Transverse colon (tissue), 4 donors: ENCODE measurements around the gene ABCC1. TPM values are rescaled to one million over a fixed set of nuclear protein-coding genes. Genes with fewer than 3 reads are reported as not detected.

Experiments
- DNase-seq: peaks from one replicate; pipeline ENCODE4 v3.0.0-alpha.2; 2019
- H3K27ac ChIP-seq, 4 donors: fragments of 200-600 bp; sonication (generic); 2 replicates each; pipeline ENCODE4 v1.5.1; 2016 to 2018; ENCODE audit warnings: inconsistent platforms in 4 of 4
- H3K27me3 ChIP-seq: fragments of 200-600 bp; sonication (generic); 2 replicates; pipeline ENCODE4 v1.5.1; 2017; ENCODE audit warnings: inconsistent platforms
- H3K36me3 ChIP-seq, 4 donors: fragments of 200-600 bp; sonication (generic); 2 replicates each; pipeline ENCODE4 v1.5.1; 2017 to 2019; ENCODE audit warnings: inconsistent platforms in 4 of 4
- H3K4me1 ChIP-seq, 4 donors: fragments of 200-600 bp; sonication (generic); 2 replicates each; pipeline ENCODE4 v1.5.1; 2017 to 2020; ENCODE audit warnings: inconsistent platforms in 4 of 4
- H3K4me3 ChIP-seq, 4 donors: fragments of 200-600 bp; sonication (generic); 1 replicate in 1 of 4; 2 replicates in 3 of 4; pipeline versions ENCODE4 v1.5.1 to v1.6.1; 2017 to 2019; ENCODE audit warnings: inconsistent platforms in 4 of 4
- H3K9me3 ChIP-seq, 2 donors: fragments of 200-600 bp; sonication (generic); 2 replicates each; pipeline ENCODE4 v1.5.1; 2017 to 2019; ENCODE audit warnings: inconsistent platforms in 2 of 2
- CTCF ChIP-seq, 5 experiments: fragments of 200-600 bp in 3 of 5; fragments of 450-650 bp in 2 of 5; sonication (generic) in 3 of 5; IDR thresholded peaks; 1 replicate in 2 of 5; 2 replicates in 3 of 5; pipeline ENCODE4 v1.5.1; 2016 to 2017; ENCODE audit warnings: antibody characterized with exemption in 5 of 5, inconsistent platforms in 3 of 5, mild to moderate bottlenecking in 2 of 5, moderate library complexity in 1 of 5
- EP300 ChIP-seq: sonication (generic); formaldehyde crosslinking; IDR thresholded peaks from one replicate; pipeline ENCODE4 v1.6.1; 2017; ENCODE audit warnings: antibody characterized with exemption, low read depth
- POLR2A ChIP-seq: fragments of 450-650 bp; IDR thresholded peaks from one replicate; pipeline ENCODE4 v1.6.1; 2016; ENCODE audit warnings: antibody characterized with exemption, mild to moderate bottlenecking, moderate library complexity
- POLR2AphosphoS5 ChIP-seq, 3 donors: sonication (generic); formaldehyde crosslinking; IDR thresholded peaks; one replicate each; pipeline ENCODE4 v1.6.1; 2016; ENCODE audit warnings: antibody characterized with exemption in 3 of 3
- WGBS, 2 donors: methylation state at CpG; one replicate each; pipeline ENCODE4 v1.1.5; 2018; ENCODE audit warnings: low coverage in 1 of 2; 5-methylcytosine and 5-hydroxymethylcytosine counted together
- in situ Hi-C, 4 donors: fragments of 200-750 bp; cut with MboI; loops; one replicate each; pipeline versions ENCODE4 v1.15.0 to v1.15.1; 2017; ENCODE audit warnings: low sequenced_read_pairs in 3 of 4, low pct_ligation_motif_present in 1 of 4, low pct_unique_long_range_greater_than_20kb in 1 of 4
- intact Hi-C: fragments of 100-400 bp; cut with DNase I; formaldehyde crosslinking; loops from one replicate; pipeline ENCODE4 v1.15.1; 2023; ENCODE audit warnings: low total_unique reads
- total RNA-seq, 4 donors: library from RNA; depleted of rRNA; stranded (reverse); fragments of >200 nt; gene quantifications; one replicate each; pipeline ENCODE4 v1.1.0, GENCODE V29; 2016

The ABCC1 gene
- total RNA-seq, 4 donors from 2014 or later, result 17.1 to 67.3 (median 36.9) TPM

GRCh38 chr16:15951852-15952251 is 2.4 kb downstream of the ABCC1 start:
- no peaks in the 10 kb centered on the region for H3K36me3 ChIP-seq
- 87% methylated on average over 8 of the region's 8 CpGs; no CpG with 5 or more reads in 1 of the 2 donors for WGBS, 2 donors
- TF ChIP-seq EP300 (no peak), POLR2AphosphoS5 (IDR thresholded peaks at IDR 0.05) (no peak), POLR2A (no peak), CTCF (IDR thresholded peaks at IDR 0.05) (no peak)
- in situ Hi-C loops (no loop called here), intact Hi-C loops (loop anchor here (10.0 kb wide), 1 partner anchor 97 kb away; the partner anchor contains the start of gene MYH11)
- no peaks in the 10 kb centered on the region for H3K9me3 ChIP-seq
- no peaks in the 10 kb centered on the region for H3K27me3 ChIP-seq
- peaks cover 0 to 47% (median 31%) of the 10 kb centered on the region in 4 donors for H3K4me1 ChIP-seq
- H3K27ac ChIP-seq, result peak overlapping the region; percentile 28 to 93 (median 86)
- no peak overlapping the region for H3K4me3 ChIP-seq
- no peak for DNase-seq

DNA sequence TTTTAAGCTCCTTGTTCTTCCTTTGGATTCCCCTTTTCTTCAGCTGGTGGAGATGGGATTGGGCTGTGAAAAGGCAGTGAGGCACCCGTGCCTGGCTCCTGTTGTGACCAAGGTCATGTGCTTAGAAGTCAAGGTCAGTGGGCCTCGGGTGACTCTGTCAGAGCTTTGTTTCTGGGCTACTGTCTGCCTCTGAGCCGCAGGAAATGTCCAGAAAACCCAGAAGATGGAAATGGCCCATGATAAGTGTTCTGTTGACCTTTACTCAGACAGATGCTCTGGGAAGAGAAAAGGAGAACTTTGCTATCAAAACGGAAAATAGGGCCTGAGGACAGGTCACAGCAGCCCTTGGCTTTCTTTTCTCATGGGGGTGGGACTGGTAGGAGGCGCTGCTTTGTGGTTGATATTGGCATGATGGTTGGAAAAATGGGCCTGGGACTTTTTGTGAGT is 2.9 kb downstream of the ABCC1 start:
- H3K27ac ChIP-seq, result peak overlapping the region; percentile 28 to 93 (median 86)

DNA sequence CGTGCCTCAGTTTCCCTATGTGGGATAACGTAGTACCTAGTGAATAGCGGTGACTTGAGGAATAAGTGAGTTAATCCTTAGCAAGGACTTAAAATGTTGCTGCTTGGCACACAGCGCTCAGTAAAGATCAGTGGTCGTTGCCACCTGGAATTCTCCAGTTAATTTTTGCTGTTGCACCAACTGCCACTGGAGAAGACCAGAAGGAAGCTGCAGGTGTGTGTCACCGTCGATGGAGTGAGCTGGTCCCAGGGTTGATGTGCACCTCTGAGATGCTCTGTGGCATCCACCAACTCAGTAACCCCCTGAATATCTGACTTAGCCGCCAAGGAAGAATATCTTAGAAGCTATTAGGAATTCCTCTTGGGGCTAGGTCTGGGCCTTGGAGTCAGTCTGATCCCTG is 4.1 kb downstream of the ABCC1 start:
- 86 to 90% methylated on average over 3 to 8 of the region's 8 CpGs for WGBS, 2 donors
- Histone ChIP-seq H3K27ac (no peak overlapping the region), H3K4me1 (peaks cover 0 to 35% (median 30%) of the 10 kb centered on the region in 4 donors), H3K36me3 (no peaks in the 10 kb centered on the region), H3K27me3 (no peaks in the 10 kb centered on the region), H3K9me3 (no peaks in the 10 kb centered on the region), H3K4me3 (no peak overlapping the region)
- no peak for DNase-seq
- TF ChIP-seq POLR2A, result no peak
- no peak for TF ChIP-seq POLR2AphosphoS5 (IDR thresholded peaks at IDR 0.05)
- TF ChIP-seq EP300, result no peak
- TF ChIP-seq CTCF (IDR thresholded peaks at IDR 0.05), result no peak
- in situ Hi-C loops, result no loop called here
- intact Hi-C loops, result loop anchor here (10.0 kb wide), 1 partner anchor 99 kb away; the partner anchor contains the start of gene MYH11

More for the DNA sequence above, 2.9 kb downstream of the ABCC1 start:
- no peak for DNase-seq
- no peaks in the 10 kb centered on the region for H3K36me3 ChIP-seq
- TF ChIP-seq EP300 (no peak), POLR2AphosphoS5 (IDR thresholded peaks at IDR 0.05) (no peak), CTCF (IDR thresholded peaks at IDR 0.05) (no peak), POLR2A (no peak)
- H3K4me1 ChIP-seq, result peaks cover 0 to 42% (median 29%) of the 10 kb centered on the region in 4 donors
- intact Hi-C loops, result loop anchor here (10.0 kb wide), 1 partner anchor 97 kb away; the partner anchor contains the start of gene MYH11
- in situ Hi-C loops, result no loop called here
- H3K27me3 ChIP-seq, result no peaks in the 10 kb centered on the region
- WGBS, 2 donors, result 50 to 57% methylated on average over 5 of the region's 5 CpGs
- H3K4me3 ChIP-seq, result no peak overlapping the region
- H3K9me3 ChIP-seq, result no peaks in the 10 kb centered on the region

GRCh38 chr16:15953929-15954813 is 4.8 kb downstream of the ABCC1 start:
- Histone ChIP-seq H3K9me3 (no peaks in the 10 kb centered on the region), H3K36me3 (no peaks in the 10 kb centered on the region), H3K27ac (peak overlapping the region in 2 of 4 donors; percentile 7 to 14), H3K4me3 (no peak overlapping the region), H3K4me1 (peaks cover 0 to 28% (median 27%) of the 10 kb centered on the region in 4 donors), H3K27me3 (no peaks in the 10 kb centered on the region)
- no peak for DNase-seq
- intact Hi-C loops (loop anchor here (10.0 kb wide), 1 partner anchor 99 kb away; the partner anchor contains the start of gene MYH11), in situ Hi-C loops (no loop called here)
- TF ChIP-seq POLR2A (no peak), EP300 (no peak), CTCF (IDR thresholded peaks at IDR 0.05) (no peak)
- 78% methylated on average over 17 of the region's 17 CpGs; no CpG with 5 or more reads in 1 of the 2 donors for WGBS, 2 donors
